Measurements from ENCODE around the gene CLIP1. TPM values are rescaled to one million over a fixed set of nuclear protein-coding genes. Genes with fewer than 3 reads are reported as not detected.

CLIP1 gene
- total and polyA plus RNA-seq, 2 of the 13 experiments (the other 11 are each of a cell fraction or from before 2014, with no cell fraction given): 28.9 to 43.7 TPM

- TF ChIP-seq, protein P1, sequence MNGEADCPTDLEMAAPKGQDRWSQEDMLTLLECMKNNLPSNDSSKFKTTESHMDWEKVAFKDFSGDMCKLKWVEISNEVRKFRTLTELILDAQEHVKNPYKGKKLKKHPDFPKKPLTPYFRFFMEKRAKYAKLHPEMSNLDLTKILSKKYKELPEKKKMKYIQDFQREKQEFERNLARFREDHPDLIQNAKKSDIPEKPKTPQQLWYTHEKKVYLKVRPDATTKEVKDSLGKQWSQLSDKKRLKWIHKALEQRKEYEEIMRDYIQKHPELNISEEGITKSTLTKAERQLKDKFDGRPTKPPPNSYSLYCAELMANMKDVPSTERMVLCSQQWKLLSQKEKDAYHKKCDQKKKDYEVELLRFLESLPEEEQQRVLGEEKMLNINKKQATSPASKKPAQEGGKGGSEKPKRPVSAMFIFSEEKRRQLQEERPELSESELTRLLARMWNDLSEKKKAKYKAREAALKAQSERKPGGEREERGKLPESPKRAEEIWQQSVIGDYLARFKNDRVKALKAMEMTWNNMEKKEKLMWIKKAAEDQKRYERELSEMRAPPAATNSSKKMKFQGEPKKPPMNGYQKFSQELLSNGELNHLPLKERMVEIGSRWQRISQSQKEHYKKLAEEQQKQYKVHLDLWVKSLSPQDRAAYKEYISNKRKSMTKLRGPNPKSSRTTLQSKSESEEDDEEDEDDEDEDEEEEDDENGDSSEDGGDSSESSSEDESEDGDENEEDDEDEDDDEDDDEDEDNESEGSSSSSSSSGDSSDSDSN (CRISPR knock-in tag; IDR thresholded peaks at IDR 0.05): peak; percentile 97
- TF ChIP-seq CTCF (CRISPR knock-in tag; IDR thresholded peaks at IDR 0.05): peak; percentile 49
- TF ChIP-seq NAIF1 (CRISPR knock-in tag; IDR thresholded peaks at IDR 0.05; ENCODE audit: borderline replicate concordance): no peak; the same call in 1 of the 2 replicates
- TF ChIP-seq SP2 (CRISPR knock-in tag; IDR thresholded peaks at IDR 0.05): no peak
- TF ChIP-seq ZFX (CRISPR knock-in tag; IDR thresholded peaks at IDR 0.05; ENCODE audit: low read depth): peak; percentile 85
- TF ChIP-seq ZNF781 (CRISPR knock-in tag; IDR thresholded peaks at IDR 0.05; ENCODE audit: borderline replicate concordance, not compliant biosample characterization): no peak
- 0 out of 2 replicates have a peak, but pooled peaks have one; percentile 13 for TF ChIP-seq KDM5A (IDR thresholded peaks at IDR 0.05; ENCODE audit: borderline replicate concordance, low read length)
- TF ChIP-seq DZIP1 (CRISPR knock-in tag; IDR thresholded peaks at IDR 0.05): no peak
- TF ChIP-seq SKI (IDR thresholded peaks at IDR 0.05; ENCODE audit: partially characterized antibody): peak; percentile 22
- TF ChIP-seq, protein P2, sequence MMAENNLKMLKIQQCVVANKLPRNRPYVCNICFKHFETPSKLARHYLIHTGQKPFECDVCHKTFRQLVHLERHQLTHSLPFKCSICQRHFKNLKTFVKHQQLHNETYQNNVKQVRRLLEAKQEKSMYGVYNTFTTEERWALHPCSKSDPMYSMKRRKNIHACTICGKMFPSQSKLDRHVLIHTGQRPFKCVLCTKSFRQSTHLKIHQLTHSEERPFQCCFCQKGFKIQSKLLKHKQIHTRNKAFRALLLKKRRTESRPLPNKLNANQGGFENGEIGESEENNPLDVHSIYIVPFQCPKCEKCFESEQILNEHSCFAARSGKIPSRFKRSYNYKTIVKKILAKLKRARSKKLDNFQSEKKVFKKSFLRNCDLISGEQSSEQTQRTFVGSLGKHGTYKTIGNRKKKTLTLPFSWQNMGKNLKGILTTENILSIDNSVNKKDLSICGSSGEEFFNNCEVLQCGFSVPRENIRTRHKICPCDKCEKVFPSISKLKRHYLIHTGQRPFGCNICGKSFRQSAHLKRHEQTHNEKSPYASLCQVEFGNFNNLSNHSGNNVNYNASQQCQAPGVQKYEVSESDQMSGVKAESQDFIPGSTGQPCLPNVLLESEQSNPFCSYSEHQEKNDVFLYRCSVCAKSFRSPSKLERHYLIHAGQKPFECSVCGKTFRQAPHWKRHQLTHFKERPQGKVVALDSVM (CRISPR knock-in tag; IDR thresholded peaks at IDR 0.05): peak; percentile 13; the same call in 1 of the 2 replicates
- no peak for TF ChIP-seq CHD4 (IDR thresholded peaks at IDR 0.05; ENCODE audit: borderline replicate concordance, low read length)
- TF ChIP-seq CCDC6 (CRISPR knock-in tag; IDR thresholded peaks at IDR 0.05): 0 out of 2 replicates have a peak, but pooled peaks have one; percentile 28
- TF ChIP-seq ZNF687 (CRISPR knock-in tag; IDR thresholded peaks at IDR 0.05): peak; percentile 60
Observed at GRCh38 chr12:122421821-122422729, at the start of gene CLIP1 (continued).
